GM12891 (cell line): Measurements from ENCODE around the gene CD4.

Experiments
- PAX5 ChIP-seq: IDR thresholded peaks from 2 replicates; pipeline ENCODE4 v1.6.1; 2011; ENCODE audit warnings: low read length, moderate library complexity, mild to moderate bottlenecking; ENCODE audit not compliant: insufficient read depth, severe bottlenecking
- POLR2A ChIP-seq: IDR thresholded peaks from 2 replicates; pipeline ENCODE4 v1.6.1; 2011; ENCODE audit warnings: low read depth, low read length, control low read depth
- POLR2AphosphoS5 ChIP-seq: IDR thresholded peaks from 2 replicates; pipeline ENCODE4 v1.6.1; 2011; ENCODE audit warnings: low read depth, low read length, control low read depth
- POU2F2 ChIP-seq: IDR thresholded peaks from 2 replicates; pipeline ENCODE4 v1.6.1; 2011; ENCODE audit warnings: low read depth, mild to moderate bottlenecking, control low read depth, low read length, moderate library complexity
- SPI1 ChIP-seq: IDR thresholded peaks from 2 replicates; pipeline ENCODE4 v1.6.1; 2011; ENCODE audit warnings: low read depth, low read length, control low read depth
- TAF1 ChIP-seq: IDR thresholded peaks from 2 replicates; pipeline ENCODE4 v1.6.1; 2011; ENCODE audit warnings: low read depth, low read length, control low read depth

DNA sequence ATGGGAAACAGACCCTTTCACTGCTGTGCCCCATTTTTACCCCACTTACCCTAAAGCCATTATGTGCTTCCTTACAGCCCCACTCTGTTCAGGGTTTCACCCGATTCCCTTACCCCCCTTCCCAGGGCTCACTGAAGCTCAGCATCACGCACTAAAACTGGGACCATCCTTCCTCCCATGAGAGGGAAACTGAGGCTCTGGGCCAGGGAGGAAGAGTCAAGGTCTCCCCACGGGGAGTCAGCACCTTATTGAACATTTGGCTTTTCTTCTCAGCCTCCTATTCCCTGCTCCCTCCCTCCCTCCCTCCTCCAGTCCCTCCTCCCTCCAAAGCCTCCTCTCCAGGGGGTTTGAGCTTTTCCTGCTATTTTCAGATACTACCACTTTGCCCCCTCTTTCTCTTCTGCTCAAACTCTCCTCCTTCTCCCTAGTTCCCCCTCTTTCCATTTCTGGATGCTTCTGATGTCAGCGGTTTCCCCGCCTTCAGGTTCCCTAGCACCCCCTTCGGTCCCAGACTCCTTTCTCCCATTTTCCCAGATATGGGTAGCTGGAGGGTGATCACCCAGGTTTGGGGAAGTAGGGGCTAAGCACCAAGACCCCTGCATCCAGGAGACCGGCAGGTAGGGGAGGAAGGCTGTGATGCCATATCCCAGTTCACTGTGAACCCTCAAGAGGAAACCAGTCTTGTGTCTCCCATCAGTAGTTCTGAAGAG is 33.3 kb downstream of the CD4 start:
- no peak for TF ChIP-seq POLR2A
- TF ChIP-seq POLR2AphosphoS5, result no peak
- no peak for TF ChIP-seq SPI1
- no peak for TF ChIP-seq TAF1
- no peak for TF ChIP-seq PAX5
- TF ChIP-seq POU2F2, result no peak
